Stimulated activated CD4-positive, alpha-beta T cell treated with anti-CD3 and anti-CD28 coated beads, Interleukin-4, amount 100 ng/mL, for 48 hours (primary cell): ENCODE results near the gene POFUT2.
"Not testable (repeated sequence)": the region's sequence is repeated elsewhere in the genome, so short reads cannot be mapped to it uniquely, and the experiment has no call there.

ENCODE experiments used
- DNase-seq, 2 donors: peaks; one replicate each; pipeline ENCODE4 v3.0.0-alpha.2; 2020; ENCODE audit warnings: low read depth in 2 of 2

The POFUT2 gene

DNA sequence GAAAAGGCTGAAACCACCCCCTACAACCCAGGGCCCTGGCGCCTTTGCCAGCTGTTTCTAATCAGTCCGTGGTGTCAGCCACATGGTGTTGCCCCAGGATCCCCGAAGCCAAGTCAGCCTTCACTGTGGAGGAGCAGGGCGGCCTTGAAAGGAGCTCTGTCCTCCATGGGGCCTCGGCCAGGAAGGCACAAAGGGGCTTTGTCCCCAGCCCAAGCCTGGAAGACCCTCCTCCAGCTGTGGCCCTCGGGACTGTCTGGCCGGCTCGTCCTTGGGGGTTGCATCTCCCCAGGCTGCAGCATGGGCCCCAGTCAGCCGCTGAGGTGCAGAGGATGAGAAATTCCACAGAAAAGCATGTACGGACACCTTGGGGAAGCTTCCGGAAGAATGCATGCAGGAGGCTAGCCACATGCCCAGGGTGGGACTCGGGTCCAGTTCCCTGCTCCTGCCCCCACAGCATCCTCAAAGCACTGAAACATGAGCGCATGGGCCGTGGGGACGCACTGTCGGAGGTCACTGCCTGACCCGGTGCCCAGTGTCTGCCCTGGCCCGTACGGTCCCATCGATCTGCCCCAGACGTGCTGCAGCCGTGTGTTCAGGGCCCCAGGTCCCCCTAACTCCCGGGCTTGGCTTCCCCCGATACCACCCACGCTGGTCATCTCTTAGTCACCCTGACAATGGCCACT, 38.6 kb upstream of the POFUT2 start:
- DNase-seq = no peak

DNA sequence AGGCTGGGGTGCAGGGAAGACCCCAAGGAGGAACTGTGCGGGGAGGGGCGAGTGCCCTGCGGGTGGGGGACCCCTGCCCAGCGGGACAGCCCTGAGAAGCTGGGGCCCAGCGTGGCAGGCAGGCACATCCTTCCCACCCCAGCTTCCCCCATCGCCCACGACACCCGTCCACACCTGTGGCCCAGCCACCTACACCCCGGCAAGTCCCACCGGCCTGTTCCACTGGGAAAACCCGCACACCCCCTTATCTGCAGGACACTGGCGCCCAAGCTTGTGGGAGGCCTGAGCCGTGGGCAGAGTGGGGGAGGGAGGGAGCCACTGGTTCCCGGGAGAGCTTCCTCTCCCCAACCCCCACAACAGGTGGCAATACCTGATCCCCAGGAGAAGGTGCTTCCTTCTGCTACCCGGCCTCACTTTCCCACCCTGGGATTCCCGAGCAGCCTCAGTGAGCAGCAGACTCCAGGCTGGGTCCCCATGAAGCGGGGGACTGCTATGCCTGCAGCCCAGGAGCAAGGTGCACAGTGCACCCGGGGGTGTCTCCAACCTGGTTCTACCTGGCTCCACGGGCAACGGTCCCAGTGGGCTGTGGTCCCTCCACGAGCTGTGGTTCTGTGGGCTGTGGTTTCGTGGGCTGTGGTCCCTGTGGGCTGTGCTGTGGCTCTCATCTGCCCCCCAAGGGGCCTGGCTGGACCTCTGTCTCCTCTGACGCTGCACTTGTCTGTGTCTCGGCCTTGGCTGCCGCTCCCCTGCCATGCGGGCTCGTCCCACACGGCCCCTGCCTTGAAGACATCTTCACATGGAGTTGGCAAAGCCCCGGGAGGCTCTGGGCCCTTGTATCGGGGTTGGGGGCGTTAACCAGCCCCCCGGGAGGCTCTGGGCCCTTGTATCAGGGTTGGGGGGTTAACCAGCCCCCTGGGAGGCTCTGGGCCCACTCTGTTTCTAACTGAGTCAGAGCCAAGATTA, 37.8 kb upstream of the POFUT2 start:
- DNase-seq = no peak

DNA sequence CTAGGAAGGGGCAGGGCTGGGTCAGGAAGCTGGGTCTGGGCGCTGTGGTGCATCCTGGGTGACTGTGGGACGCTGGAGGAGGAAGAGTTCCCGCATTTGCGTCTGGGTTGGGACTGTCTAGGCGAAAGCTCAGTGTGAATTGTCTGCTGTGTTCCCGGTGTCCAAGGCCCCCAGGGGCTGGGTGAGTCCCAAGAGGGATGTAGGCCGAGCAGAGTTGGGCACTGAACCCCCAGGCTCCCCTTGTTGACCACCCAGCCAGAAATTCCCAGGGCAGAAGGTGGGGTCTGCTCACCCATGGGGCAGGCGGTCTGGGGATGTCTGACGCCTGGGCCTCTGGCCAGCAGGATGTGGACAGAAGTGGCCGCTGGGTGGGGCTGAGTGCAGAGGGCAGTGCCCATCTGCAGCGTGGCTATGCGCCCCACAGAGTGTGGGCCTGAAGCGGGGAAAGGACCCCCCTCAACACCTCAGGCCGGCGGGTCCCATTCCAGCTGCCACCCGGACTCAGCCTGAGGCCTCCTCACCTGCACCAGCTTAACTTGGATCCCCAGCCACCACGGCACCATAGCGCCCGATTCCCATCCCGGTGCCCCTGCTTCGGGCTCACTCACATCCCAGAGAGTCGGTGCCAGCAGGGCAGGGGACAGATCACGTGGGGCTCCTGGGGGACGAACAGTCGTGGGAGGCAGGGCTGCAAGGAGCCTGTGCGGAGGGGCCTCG, 37.0 kb upstream of the POFUT2 start:
- DNase-seq = no peak

DNA sequence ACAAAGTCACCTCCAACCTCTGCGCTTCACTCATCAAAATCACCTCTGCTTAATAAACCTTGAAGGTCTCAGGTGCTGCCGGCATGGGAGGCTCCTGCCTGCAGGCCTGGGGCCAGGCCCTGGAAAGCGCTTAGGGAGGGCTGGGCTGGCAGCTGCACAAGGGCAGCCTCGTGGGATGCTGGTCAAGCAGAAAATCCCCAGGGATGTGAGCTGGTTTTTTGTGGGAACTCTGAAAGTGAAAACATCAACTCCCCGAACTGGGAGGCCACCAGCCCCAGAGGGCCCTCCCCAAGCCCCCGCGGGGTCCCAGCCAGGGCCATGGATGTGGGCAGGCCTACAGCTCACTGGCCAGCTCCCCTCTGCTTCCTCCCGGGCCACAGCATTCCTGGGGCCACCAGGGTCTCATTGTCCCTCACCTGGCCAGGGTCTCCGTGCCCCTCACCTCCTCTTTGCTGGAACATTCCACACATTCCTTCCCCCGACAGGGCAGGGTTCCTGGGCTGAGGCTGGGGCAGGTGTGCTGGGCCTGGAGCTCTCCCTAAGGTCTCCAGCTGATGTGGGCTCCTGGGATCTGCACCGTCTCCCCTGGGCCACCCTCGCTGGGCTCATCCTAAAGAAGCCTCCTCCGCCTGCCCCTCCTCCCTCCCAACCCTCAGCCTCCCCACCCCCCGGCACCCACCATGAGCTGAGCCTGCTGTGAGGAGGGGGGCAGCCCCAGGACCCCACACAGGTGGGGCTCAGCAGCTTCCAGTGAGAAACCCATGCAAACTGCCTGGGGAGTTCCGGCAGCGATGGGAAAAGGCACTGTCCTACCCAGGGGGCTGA, 36.0 kb upstream of the POFUT2 start:
- no peak for DNase-seq

DNA sequence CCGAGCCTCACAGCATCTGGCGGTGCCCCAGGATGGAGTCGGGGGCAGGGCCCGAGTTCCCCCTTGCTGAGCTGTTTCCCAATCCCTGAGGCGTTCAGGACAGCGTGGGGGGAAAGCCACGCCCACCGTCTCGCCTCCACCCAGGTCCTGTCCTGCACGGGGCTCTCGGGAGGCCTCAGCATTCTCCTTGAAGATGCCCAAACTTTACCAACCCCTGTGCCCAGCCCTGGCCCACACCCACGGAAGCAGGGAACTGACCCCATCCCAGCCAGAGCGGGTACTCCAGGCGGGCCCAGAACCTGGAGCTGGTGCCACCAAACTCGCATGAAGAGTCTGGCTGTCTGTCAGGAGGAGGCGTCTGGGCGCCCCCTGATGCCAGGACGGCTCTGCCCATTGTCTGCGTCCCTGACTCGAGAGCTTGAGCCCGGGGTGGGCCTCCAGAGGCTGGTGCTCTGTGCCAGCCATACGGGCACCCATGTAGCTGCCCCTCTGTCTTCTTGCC, 35.3 kb upstream of the POFUT2 start:
- DNase-seq = no peak

DNA sequence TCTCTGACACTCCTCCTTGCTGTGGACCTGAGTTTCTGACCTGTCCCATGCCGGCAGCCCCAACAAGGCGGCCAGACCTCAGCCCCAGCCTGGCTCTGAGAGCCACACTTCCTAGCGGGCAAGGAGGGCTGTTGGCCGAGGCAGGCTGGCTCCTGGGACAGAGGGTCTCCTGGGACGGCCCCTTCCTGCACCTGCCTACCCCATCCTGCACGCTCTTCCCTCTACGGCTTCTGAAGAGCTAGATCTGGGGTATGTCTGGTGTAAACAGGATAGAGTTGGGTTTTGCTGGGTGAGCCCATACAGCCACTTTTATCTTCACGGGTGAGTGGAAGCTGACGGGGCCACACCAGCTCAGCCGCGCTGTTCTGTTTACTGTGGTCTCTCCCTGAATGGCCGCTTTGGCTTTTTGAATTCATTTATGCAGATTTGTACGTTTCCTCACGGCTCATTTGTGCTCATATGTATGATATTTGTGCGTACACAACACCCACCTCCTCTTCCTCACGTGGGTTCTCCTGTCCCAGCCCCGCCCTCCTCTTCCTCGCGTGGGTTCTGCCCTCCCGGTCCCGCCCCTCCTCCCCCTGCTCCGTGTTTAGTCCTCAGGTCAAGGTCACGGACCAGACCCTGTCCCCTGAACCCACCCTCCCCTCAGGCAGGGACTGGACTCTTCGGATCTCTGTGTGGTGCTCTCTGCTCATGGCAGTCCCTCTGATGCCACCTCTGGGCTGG, 34.7 kb upstream of the POFUT2 start:
- DNase-seq = no peak

DNA sequence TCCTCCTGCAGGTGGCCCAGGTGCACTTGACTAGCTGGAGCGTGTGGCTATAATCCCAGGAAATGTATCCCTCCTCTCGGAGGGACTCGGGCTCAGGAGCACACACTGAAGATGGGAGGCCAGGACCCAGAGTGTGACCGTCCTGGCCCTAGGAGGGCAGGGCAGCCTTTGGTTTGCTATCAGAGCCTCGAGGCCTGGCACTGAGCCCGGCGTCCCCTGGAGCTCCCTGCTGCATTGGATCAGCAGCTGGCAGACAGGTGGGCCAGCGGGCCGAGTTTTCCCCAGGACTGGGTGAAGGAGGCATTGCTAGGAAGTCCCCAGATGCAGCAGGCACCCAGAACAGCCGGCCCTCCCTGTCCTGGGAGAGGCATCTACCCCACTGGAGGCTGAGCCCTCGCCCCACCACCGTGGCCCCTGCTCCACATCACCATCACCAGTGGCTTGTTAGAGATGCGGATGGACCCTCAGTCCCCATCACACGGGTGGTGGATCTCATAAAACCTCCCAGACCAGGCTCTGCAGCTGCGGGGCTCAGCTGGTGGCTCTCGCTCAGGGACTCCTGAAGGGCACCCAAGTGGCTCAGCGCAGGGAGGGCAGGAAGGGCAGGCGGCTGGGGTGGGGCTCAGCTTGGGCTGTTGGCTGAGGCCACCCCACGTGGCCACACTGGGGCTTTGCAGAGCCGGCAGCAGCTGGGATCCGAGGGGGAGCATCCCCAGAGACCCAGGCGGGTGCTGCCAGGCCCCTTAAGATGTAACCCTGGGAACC, 32.7 kb upstream of the POFUT2 start:
- DNase-seq = no peak

DNA sequence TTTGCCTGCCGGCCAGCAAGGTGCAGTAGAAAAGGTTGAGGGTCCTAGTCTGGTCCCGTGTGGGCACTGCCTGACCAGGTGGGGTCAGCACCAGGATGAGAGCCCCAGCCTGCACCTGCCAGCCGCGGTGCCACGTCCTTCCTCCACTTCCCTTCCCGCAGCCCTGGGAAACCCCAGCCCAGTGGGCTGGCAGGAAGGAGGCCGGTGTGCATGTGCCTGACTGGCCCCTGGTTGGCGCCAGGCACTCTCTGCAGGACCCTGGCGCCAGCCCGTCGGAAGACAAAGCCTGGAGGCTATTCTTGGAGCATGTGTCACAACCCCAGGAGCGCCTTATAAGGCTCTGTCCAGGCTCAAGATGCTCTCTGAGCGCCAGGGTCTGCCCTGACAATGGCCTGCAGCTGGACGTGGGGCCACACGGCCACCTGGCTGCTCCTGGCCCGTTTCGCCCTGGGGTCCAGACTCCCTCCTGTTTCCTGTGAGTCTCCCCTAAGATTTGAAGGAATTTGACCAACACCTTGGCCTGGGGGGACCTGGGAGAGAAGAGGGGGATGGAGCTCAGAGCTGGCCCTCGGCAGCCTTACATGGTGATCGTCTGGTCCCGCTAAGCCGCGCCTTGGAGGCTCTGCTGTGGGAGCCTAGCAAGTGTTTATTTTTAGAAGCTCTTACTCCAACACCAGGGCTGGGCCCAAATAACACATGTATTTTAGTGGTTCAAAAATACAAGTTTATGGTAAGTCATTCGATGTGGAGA, 31.9 kb upstream of the POFUT2 start:
- no peak for DNase-seq

DNA sequence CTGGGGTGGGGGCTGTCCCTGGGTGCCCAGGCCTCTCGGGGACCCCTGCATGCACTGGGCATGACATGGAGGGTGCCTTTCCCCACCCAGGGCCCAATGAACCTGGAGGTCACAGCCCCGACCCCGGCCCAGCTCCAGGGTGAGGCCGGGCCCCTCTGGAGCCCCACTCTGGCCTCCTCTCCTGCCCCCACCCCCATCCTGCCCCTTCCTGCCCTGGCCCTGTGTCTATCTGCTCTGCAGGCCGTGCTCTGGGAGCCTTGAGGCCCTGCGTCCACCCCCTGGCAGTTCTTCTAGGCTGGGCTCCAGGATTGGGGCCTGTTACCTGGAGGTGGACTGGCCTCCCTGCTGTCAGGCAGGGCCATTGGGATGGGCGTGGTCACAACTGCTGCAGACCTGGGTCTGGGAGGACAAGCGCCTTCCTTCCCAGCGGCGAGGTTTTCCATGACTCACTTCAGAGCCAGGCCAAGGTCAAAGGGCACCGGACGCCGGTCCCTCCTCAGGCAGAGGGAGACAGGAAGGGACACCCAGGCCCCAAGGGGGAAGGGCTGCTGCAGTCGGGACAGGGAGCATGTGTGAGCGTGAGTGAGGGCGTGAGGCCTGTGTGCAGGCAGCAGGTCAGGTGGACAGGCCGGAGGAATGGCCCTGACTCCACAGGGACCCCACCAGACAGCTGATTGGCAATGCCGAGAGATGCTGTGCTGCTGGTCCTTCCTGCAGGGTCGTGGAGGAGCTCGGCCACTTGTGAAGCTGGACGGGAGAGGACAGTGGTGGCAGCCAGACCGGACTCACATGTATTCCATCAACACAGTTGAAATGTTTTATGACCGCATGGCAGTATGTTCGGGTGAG, 31.1 kb upstream of the POFUT2 start:
- no peak for DNase-seq

DNA sequence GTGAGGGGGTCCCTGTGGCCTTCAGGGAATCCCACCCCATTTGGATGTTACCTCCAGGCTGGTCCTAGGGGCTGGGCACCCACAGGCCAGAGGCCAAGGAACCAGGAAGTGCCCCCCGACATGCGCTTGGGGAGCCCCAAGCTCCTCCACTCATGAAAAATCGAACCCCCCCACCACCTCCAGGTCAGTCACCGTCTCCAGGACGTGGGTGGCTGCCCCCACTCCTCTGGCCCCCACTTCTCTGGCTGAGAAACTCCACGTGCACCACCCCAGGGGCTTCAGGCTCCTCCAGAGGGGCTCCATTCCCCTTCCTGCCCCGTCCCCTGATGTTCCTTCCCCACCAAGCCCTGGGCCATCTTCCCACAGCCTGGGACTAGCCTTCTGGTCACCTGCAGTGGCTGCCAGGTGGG, 30.5 kb upstream of the POFUT2 start:
- no peak for DNase-seq

DNA sequence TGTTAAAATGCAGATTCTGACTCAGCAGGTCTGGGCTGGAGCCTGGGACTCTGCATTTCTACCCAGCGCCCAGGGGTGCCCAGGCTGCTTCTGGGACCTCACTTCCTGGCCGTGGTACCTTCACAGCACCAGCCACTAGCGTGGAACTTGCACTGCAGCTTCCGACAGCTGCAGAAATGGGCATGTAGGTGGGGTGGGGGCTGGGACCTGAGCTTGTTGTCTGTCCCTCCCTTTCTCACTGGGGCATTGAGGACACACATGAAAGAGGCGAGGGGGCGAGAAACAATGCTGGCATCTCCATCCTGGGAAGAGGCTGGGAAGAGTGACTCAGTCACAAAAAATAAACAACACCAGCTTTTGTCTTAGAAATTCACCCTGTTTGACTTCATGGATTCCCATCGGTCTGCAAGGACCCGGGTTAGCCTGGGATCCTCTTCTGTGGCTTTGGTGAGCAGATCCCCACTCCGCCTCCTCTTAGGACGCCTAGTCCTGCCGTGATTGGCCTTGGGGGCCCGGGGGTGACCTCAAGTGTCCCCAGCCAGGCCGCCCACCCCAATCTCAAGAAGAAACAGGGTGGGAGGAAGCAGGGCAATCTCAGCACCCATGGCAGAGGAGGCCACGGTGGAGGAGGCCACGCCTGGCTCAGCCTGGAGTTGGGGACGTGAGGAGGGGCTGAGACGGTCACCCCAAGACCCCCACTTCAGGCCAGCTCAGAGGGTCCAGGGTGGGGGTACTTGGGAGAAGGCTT, 29.9 kb upstream of the POFUT2 start:
- DNase-seq = no peak

DNA sequence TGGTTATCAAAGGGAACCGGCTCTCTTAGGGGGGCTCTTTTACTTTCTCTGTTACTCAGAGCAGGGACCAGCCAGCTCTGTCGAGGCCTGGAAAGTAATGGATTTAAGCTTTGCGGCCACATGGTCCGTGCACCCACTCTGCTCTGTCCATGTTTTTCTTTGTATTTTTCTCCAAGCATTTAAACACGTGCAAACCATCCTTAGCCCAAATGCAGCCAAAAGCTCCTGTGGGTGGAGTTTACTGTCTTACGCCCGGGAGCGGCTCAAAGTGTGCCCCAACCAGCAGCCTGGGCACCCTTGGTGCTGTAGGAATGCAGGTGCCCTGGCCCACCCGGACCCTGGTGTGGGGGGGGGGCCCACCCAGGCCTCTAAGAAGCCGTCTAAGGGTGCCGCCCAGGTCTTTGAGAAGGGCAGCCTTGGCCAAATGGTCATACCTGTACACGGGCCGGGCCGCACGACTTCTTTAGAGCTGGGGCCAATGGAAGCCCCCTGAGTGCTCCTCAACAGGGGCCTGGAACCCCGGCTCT, 29.2 kb upstream of the POFUT2 start:
- no peak for DNase-seq

DNA sequence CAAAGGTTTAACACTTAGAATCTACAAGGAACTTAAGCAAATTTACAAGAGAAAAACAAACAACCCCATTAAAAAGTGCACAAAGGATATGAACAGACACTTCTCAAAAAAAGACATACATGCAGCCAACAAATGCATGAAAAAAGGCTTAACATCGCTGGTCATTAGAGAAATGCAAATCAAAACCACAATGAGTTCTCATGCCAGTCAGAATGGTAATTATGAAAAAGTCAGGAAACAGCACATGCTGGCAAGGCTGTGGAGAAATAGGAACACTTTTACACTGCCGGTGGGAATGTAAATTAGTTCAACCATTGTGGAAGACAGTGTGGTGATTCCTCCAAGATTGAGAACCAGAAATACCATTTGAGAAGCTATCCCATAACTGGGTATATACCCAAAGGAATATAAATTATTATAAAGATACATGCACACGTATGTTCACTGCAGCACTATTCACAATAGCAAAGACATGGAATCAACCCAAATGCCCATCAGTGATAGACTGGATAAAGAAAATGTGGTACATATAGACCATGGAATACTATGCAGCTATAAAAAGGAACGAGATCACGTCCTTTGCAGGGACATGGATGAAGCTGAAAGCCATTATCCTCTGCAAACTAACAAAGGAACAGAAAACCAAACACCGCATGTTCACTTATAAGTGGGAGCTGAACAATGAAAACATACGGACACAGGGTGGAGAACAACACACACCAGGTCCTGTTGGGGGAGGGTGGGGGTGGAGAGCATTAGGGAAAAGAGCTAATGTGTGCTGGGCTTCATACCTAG, 28.2 kb upstream of the POFUT2 start:
- not testable (repeated sequence) for DNase-seq

DNA sequence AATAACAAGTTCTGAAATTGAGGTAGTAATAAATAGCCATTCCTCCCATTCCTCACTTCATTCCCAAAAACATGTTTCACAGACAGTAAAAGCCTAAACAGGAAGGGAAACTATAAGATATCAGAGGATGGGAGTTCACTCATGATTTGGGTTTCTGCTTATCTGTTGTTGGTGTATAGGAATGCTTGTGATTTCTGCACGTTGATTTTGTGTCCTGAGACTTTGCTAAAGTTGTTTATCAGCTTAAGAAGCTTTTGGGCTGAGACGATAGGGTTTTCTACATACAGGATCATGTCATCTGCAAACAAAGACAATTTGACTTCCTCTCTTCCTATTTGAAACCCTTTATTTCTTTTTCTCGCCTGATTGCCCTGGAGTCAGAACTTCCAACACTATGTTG, 26.0 kb upstream of the POFUT2 start:
- DNase-seq = no peak

DNA sequence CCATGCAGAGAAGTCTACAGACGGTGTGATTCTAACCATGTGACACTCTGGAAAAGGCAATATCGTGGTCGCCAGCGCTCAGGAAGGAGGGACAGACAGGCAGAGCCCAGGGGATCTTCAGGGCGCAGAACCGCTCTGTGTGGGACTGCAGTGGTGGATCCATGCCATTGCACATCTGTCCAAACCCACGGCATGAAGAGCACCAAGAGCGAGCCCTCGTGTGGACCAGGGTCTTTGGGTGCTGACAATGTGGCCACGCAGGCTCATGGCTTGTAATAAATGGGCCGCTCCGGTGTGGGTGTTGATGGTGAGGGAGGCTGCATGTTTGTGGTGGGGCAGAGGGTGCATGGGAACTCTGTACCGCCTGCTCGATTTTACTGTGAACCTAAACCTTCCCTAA, 25.3 kb upstream of the POFUT2 start:
- DNase-seq = no peak

DNA sequence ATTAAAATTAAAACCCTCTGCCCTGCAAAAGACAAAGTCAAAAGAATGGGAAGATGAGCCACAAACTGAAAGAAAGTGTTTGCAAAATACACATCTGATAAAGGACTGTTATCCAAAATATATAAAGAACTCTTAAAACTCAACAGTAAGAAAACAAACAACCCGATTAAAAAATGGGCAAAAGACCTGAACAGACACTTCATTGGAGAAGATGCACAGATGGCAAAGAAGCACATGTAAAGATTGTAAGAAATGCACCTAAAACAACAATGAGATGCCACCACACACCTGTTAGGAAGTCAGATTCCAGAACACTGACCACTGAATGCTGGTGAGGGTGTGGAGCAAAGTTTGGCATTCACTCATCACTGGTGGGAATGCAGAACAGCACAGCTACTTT, 24.6 kb upstream of the POFUT2 start:
- no peak for DNase-seq
